Esophagus muscularis mucosa (tissue), 4 donors: ENCODE measurements around the gene BDH1. TPM values are rescaled to one million over a fixed set of nuclear protein-coding genes. Genes with fewer than 3 reads are reported as not detected.
"Not testable (repeated sequence)": the region's sequence is repeated elsewhere in the genome, so short reads cannot be mapped to it uniquely, and the experiment has no call there.

ENCODE experiments used
- DNase-seq: peaks from one replicate; pipeline ENCODE4 v3.0.0-alpha.2; 2017; ENCODE audit errors: extremely low spot score
- H3K27ac ChIP-seq, 4 donors: fragments of 200-600 bp; sonication (generic); replicated peaks in 1 of 4; 1 replicate in 3 of 4; 2 replicates in 1 of 4; pipeline ENCODE4 v1.5.1; 2016 to 2019; ENCODE audit warnings: mild to moderate bottlenecking in 1 of 4
- H3K27me3 ChIP-seq, 4 donors: fragments of 200-600 bp; sonication (generic); one replicate each; pipeline versions ENCODE4 v1.5.1 to v1.6.0; 2016 to 2019
- H3K36me3 ChIP-seq, 4 donors: fragments of 200-600 bp; sonication (generic); one replicate each; pipeline ENCODE4 v1.5.1; 2016 to 2019
- H3K4me1 ChIP-seq, 4 donors: fragments of 200-600 bp; sonication (generic); one replicate each; pipeline ENCODE4 v1.5.1; 2016 to 2019
- H3K4me3 ChIP-seq, 4 donors: fragments of 200-600 bp; sonication (generic); 1 replicate in 2 of 4; 2 replicates in 2 of 4; pipeline ENCODE4 v1.5.1; 2016 to 2019; ENCODE audit warnings: mild to moderate bottlenecking in 4 of 4, moderate library complexity in 1 of 4
- H3K9me3 ChIP-seq, 4 donors: fragments of 200-600 bp; sonication (generic); 1 replicate in 3 of 4; 2 replicates in 1 of 4; pipeline ENCODE4 v1.5.1; 2016 to 2019
- EP300 ChIP-seq: sonication (generic); formaldehyde crosslinking; IDR thresholded peaks from one replicate; pipeline ENCODE4 v1.6.1; 2017; ENCODE audit warnings: antibody characterized with exemption
- POLR2A ChIP-seq: fragments of 450-650 bp; IDR thresholded peaks from one replicate; pipeline ENCODE4 v1.6.1; 2017; ENCODE audit warnings: antibody characterized with exemption, moderate library complexity, mild to moderate bottlenecking, low read depth
- POLR2AphosphoS5 ChIP-seq, 2 donors: sonication (generic); formaldehyde crosslinking; IDR thresholded peaks; one replicate each; pipeline ENCODE4 v1.6.1; 2017; ENCODE audit warnings: antibody characterized with exemption in 2 of 2
- WGBS: methylation state at CpG from one replicate; pipeline ENCODE4 v1.1.5; 2018; 5-methylcytosine and 5-hydroxymethylcytosine counted together
- intact Hi-C: fragments of 100-400 bp; cut with DNase I; formaldehyde crosslinking; loops from one replicate; pipeline ENCODE4 v1.15.1; 2023
- total RNA-seq, 4 donors: library from RNA; depleted of rRNA; stranded (reverse); fragments of >200 nt; gene quantifications; one replicate each; pipeline versions ENCODE4 v1.1.0 to v1.2.1, GENCODE V29; 2016
- TF ChIP-seq, protein P1 (sequence below), 3 experiments: fragments of 200-600 bp in 2 of 3; fragments of 450-650 bp in 1 of 3; sonication (generic) in 2 of 3; IDR thresholded peaks; one replicate each; pipeline ENCODE4 v1.5.1; 2017 to 2019; ENCODE audit warnings: antibody characterized with exemption in 3 of 3, mild to moderate bottlenecking in 2 of 3, moderate library complexity in 1 of 3

Gene BDH1
- total RNA-seq, 4 donors from 2014 or later, result 9.1 to 18.7 (median 14.6) TPM

DNA sequence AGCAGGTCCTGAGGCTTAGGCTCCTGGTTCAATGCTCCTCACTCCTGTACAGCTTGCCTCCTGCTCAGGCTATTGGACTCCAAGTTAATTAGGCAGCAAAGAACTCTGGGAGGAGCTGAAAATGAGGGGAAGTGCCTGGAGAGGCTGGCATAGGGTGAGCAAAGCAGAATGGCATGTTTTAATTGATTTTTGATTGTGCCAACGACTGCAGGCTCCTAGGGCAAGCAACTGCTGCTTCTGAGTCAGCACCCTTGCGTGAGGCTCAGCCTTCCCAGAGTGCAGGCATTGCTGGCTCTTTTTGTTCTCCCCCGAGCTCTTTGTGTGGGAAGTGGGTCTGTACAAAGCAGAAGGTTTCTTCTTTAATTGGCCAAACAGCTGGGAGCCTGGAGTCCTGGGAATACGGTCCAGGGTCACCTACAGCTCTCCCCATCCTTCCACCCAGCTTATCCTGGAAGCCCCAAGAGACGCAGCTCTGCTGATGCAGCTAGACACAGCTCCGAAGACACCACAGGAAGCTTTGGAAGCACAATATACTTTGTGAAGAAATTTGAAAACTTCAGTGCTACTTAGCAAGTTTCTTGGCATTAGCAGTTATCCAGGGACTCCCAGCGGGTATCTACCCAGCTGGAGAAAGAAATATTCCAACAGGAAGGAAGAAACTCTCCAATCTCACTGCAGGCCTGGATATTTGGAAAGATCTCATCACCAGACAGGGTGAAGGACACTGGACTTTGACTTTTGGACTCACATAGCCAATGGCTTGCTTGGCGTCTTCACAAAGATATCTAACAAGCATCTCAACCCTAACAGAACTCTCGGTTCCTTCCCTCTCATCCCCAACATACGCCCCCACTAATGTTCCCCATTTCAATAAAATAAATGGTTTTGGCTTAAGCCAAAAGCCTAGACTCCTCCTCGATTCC, 76.8 kb downstream of the BDH1 start:
- Histone ChIP-seq H3K9me3 (no peaks in the 10 kb centered on the region), H3K4me1 (peaks cover 0 to 6% (median 0%) of the 10 kb centered on the region in 4 donors), H3K27me3 (peaks cover 0 to 16% (median 0%) of the 10 kb centered on the region in 4 donors), H3K36me3 (no peaks in the 10 kb centered on the region), H3K27ac (no peak overlapping the region), H3K4me3 (no peak overlapping the region)
- DNase-seq, result no peak
- 80% methylated on average over 9 of the region's 11 CpGs for WGBS
- intact Hi-C loops, result no loop called here
- TF ChIP-seq EP300, result no peak
- TF ChIP-seq POLR2A, result no peak
- no peak for TF ChIP-seq POLR2AphosphoS5 (IDR thresholded peaks at IDR 0.05)
- TF ChIP-seq, protein P1, sequence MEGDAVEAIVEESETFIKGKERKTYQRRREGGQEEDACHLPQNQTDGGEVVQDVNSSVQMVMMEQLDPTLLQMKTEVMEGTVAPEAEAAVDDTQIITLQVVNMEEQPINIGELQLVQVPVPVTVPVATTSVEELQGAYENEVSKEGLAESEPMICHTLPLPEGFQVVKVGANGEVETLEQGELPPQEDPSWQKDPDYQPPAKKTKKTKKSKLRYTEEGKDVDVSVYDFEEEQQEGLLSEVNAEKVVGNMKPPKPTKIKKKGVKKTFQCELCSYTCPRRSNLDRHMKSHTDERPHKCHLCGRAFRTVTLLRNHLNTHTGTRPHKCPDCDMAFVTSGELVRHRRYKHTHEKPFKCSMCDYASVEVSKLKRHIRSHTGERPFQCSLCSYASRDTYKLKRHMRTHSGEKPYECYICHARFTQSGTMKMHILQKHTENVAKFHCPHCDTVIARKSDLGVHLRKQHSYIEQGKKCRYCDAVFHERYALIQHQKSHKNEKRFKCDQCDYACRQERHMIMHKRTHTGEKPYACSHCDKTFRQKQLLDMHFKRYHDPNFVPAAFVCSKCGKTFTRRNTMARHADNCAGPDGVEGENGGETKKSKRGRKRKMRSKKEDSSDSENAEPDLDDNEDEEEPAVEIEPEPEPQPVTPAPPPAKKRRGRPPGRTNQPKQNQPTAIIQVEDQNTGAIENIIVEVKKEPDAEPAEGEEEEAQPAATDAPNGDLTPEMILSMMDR (IDR thresholded peaks at IDR 0.05), result no peak

DNA sequence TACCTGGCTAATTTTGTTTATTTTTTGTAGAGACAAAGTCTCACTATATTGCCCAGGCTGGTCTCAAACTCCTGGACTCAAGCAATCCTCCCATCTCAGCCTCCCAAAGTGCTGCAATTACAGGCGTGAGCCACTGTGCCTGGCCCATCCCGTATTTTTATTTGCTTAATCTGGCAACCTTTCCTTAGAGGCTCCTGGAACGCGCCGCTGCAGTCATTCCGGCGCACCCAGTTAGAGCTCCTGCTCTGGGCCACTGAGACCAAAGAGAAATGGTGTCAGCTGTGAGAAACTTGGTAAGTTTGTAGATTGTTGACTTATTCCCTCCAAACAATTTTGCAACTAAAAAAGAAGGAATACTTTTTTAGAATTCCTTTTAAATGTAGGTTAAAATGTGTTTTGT, 78.0 kb downstream of the BDH1 start:
- 91% methylated on average over 7 of the region's 7 CpGs for WGBS
- intact Hi-C loops, H3K4me1 ChIP-seq: not testable (repeated sequence)

DNA sequence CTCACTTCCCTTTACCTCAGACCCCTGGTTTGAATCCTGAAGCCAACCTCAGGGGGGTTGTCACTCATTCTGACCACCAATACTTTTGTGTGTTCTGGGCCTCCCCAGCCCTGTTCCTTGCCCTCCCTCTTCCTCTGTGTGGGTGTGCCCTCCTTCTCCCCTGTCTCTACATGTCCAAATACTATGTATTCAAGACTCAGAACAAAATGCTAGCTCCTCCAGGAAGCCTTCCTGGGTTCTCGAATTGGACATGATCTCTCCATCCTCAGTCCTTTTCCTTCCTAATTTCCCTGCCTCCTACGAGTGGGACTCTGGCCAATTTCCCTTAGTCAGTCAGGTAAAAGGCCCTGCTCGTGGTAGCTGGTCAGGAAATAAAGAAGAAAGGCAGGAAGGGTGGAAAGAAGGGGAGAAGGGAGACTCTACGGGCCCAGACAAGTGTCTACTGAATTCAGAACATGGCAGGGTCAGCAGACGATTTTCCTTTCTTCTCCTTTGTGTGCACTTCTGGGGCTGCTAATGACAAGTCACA, 79.7 kb downstream of the BDH1 start:
- Histone ChIP-seq H3K9me3 (no peaks in the 10 kb centered on the region), H3K36me3 (no peaks in the 10 kb centered on the region), H3K27ac (no peak overlapping the region), H3K4me3 (no peak overlapping the region), H3K27me3 (peaks cover 0 to 21% (median 0%) of the 10 kb centered on the region in 4 donors), H3K4me1 (peaks cover 0 to 6% (median 0%) of the 10 kb centered on the region in 4 donors)
- no peak for TF ChIP-seq POLR2A
- no peak for TF ChIP-seq POLR2AphosphoS5 (IDR thresholded peaks at IDR 0.05)
- TF ChIP-seq EP300, result no peak
- TF ChIP-seq, protein P1 (IDR thresholded peaks at IDR 0.05), result no peak
- intact Hi-C loops, result no loop called here
- 68% methylated on average over 5 of the region's 5 CpGs for whole genome bisulfite sequencing
- DNase-seq, result no peak

More for the DNA sequence above, 78.0 kb downstream of the BDH1 start:
- not testable (repeated sequence) for H3K36me3 ChIP-seq, DNase-seq, H3K4me3 ChIP-seq, H3K27ac ChIP-seq, H3K9me3 ChIP-seq
- H3K27me3 ChIP-seq, result peaks cover 0 to 21% (median 0%) of the 10 kb centered on the region in 4 donors

DNA sequence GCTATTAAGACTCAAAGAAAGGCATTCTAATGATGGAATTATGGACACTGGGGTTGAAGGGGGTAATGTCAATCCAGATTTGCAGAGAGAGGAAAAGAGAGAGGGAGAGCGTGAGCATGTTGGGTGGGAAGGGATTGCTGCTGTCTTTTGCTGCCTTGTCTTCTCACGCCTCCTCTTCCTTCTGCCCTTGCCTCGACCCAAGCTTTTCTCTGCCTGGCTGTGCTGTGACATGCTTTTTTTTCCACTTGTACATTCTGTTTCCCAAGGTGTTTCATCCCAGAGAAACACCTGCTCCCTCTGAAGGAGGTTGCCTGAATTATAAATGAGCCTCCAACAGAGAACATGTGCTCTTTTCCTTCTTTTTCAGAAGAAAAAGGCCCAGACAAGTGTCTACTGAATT, 80.3 kb downstream of the BDH1 start:
- no peaks in the 10 kb centered on the region for H3K36me3 ChIP-seq
- no peak for TF ChIP-seq POLR2A
- TF ChIP-seq, protein P1 (IDR thresholded peaks at IDR 0.05), result no peak
- no peak for TF ChIP-seq EP300
- no peak for TF ChIP-seq POLR2AphosphoS5 (IDR thresholded peaks at IDR 0.05)

DNA sequence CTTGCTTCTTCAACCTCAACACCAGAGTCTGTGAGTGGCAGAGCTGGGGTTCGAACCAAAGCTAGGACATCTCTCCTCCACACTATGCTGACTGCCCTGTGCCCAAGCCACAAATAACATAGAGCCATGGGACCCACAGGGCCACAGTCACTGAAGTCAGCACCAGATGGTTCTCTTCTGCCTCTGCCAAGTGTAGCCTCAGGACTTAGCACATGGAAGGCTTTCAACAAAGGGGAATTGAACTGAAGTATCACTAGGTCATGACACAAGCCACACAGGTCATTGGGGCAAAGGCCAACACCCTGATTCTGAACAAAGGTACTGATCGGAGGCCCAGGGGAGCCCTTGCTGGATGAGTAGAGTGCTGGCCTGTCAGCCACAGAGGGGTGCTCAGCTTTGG, 83.6 kb downstream of the BDH1 start:
- H3K27me3 ChIP-seq, result peaks cover 0 to 13% (median 0%) of the 10 kb centered on the region in 4 donors
- 83% methylated on average over 2 of the region's 2 CpGs for WGBS
- TF ChIP-seq EP300 (no peak), POLR2A (no peak), POLR2AphosphoS5 (IDR thresholded peaks at IDR 0.05) (no peak)
- TF ChIP-seq, protein P1 (IDR thresholded peaks at IDR 0.05), result no peak
- no peaks in the 10 kb centered on the region for H3K36me3 ChIP-seq
- H3K27ac ChIP-seq, result no peak overlapping the region
- no peak for DNase-seq
- peaks cover 0 to 5% (median 4%) of the 10 kb centered on the region in 4 donors for H3K4me1 ChIP-seq
- H3K4me3 ChIP-seq, result no peak overlapping the region
- intact Hi-C loops, result no loop called here
- H3K9me3 ChIP-seq, result no peaks in the 10 kb centered on the region

More for the DNA sequence above, 80.3 kb downstream of the BDH1 start:
- intact Hi-C loops, result no loop called here
- 79% methylated on average over 3 of the region's 3 CpGs for WGBS
- H3K9me3 ChIP-seq, result no peaks in the 10 kb centered on the region
- H3K4me3 ChIP-seq, result no peak overlapping the region
- H3K27ac ChIP-seq, result no peak overlapping the region
- H3K4me1 ChIP-seq, result peaks cover 0 to 6% (median 0%) of the 10 kb centered on the region in 4 donors
- peaks cover 0 to 21% (median 0%) of the 10 kb centered on the region in 4 donors for H3K27me3 ChIP-seq
- DNase-seq, result no peak
